ENCODE measurements around the gene ZSCAN22.

The ZSCAN22 gene

DNA sequence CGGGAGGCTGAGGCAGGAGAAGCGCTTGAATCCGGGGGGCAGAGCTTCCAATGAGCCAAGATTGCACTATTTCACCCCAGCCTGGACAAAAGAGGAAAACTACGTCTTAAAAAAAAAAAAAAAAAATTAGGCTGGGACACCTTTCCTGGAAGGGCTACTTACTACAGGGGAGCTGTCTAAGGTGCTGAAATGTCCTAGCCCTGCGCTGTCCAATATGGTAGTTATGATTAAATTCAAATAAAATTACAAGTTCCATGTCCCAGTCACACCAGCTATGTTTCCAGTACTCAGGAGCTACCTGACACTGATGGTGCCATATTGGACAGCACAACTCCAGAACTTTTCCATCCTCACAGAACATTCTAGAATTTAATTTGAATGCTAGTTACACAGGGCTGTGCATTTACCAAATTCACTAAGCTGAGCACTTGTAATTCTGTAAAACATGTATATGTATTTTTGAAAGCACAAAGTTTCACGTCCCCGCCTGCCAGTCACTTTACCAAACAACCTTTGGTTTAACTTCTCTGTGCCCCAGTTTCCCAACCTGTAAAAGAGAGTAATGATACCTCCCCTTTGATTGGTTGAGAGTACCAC, 9.2 kb upstream of the ZSCAN22 start:
- no peaks in the 10 kb centered on the region for H3K9me3 ChIP-seq (ENCODE audit: control insufficient read depth, low read length)
- H3K4me3 ChIP-seq (ENCODE audit: insufficient read depth, low read depth, low read length, poor library complexity, severe bottlenecking): no peak overlapping the region
- no peak for DNase-seq
- H3K36me3 ChIP-seq (ENCODE audit: control insufficient read depth, insufficient read depth, low read length): peaks cover 30% of the 10 kb centered on the region
- H3K4me1 ChIP-seq (ENCODE audit: control insufficient read depth, insufficient read depth, low read length, poor library complexity, severe bottlenecking): no peaks in the 10 kb centered on the region
- H3K27me3 ChIP-seq (replicated peaks; ENCODE audit: control insufficient read depth, insufficient read depth, low read length, poor library complexity, severe bottlenecking): no peaks in the 10 kb centered on the region
- H3K27ac ChIP-seq (ENCODE audit: insufficient read depth, low read length, poor library complexity, severe bottlenecking): no peak overlapping the region

DNA sequence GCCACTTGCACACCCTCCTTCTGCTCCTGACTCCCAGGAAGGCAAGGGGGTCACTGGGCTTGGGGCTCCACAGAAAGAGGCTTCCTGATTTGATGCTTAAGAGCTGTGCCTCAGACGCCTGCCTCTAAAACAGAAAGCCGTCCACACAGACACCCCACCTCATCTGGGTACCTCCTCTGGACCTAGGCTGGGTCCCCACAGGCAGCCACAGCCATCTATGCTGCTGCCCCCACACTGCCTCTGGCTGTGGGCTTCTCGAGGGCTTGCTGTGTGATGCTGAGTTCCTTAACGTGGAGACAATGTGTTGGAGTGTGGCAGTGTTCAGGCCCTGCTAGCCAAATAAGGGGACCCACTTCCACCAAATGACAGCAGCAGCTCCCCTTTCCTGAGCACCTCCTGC, 8.5 kb upstream of the ZSCAN22 start:
- Histone ChIP-seq H3K4me1 (ENCODE audit: control insufficient read depth, insufficient read depth, low read length, poor library complexity, severe bottlenecking) (no peaks in the 10 kb centered on the region), H3K27ac (ENCODE audit: insufficient read depth, low read length, poor library complexity, severe bottlenecking) (no peak overlapping the region), H3K9me3 (ENCODE audit: control insufficient read depth, low read length) (no peaks in the 10 kb centered on the region), H3K4me3 (ENCODE audit: insufficient read depth, low read depth, low read length, poor library complexity, severe bottlenecking) (no peak overlapping the region), H3K36me3 (ENCODE audit: control insufficient read depth, insufficient read depth, low read length) (peaks cover 22% of the 10 kb centered on the region), H3K27me3 (replicated peaks; ENCODE audit: control insufficient read depth, insufficient read depth, low read length, poor library complexity, severe bottlenecking) (no peaks in the 10 kb centered on the region)
- DNase-seq: no peak

GRCh38 chr19:58319241-58319640, 7.6 kb upstream of the ZSCAN22 start:
- DNase-seq: no peak
- Histone ChIP-seq H3K9me3 (ENCODE audit: control insufficient read depth, low read length) (no peaks in the 10 kb centered on the region), H3K4me1 (ENCODE audit: control insufficient read depth, insufficient read depth, low read length, poor library complexity, severe bottlenecking) (no peaks in the 10 kb centered on the region), H3K27ac (ENCODE audit: insufficient read depth, low read length, poor library complexity, severe bottlenecking) (no peak overlapping the region), H3K36me3 (ENCODE audit: control insufficient read depth, insufficient read depth, low read length) (peaks cover 13% of the 10 kb centered on the region), H3K27me3 (replicated peaks; ENCODE audit: control insufficient read depth, insufficient read depth, low read length, poor library complexity, severe bottlenecking) (no peaks in the 10 kb centered on the region), H3K4me3 (ENCODE audit: insufficient read depth, low read depth, low read length, poor library complexity, severe bottlenecking) (no peak overlapping the region)

DNA sequence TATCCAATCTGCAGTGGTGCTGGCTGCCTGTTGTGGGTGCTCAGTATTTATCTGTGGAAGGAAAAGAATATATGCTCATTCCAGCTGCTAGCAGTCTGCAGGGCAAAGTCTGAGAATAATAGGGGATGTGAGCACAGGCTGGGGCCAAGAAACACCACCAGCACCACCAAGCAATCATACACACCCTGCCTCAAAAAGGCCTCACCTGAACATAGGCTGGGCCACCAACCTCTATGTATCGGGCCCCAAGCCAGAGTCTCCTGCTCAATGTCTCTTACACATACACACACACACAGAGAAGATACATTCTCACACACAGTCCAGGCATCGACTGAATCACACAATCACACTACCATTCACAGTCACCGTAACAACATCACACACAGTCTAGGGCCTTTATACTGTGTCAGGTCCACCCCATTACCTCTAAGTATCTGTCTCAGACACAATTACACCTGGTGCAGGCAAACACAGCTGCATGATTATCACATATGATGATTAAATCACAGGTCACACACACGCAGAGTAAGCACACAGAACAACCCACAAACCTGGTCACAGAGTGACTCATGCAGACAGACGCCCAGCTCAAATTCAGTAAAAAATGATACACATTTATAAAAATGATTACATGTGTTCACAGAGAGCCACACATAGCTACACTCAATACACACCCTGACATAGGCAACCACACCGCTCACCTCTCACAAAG, 1.3 kb upstream of the ZSCAN22 start:
- Histone ChIP-seq H3K27me3 (replicated peaks; ENCODE audit: control insufficient read depth, insufficient read depth, low read length, poor library complexity, severe bottlenecking) (no peaks in the 10 kb centered on the region), H3K4me3 (ENCODE audit: insufficient read depth, low read depth, low read length, poor library complexity, severe bottlenecking) (no peak overlapping the region), H3K9me3 (ENCODE audit: control insufficient read depth, low read length) (no peaks in the 10 kb centered on the region), H3K4me1 (ENCODE audit: control insufficient read depth, insufficient read depth, low read length, poor library complexity, severe bottlenecking) (peaks cover 17% of the 10 kb centered on the region), H3K27ac (ENCODE audit: insufficient read depth, low read length, poor library complexity, severe bottlenecking) (no peak overlapping the region), H3K36me3 (ENCODE audit: control insufficient read depth, insufficient read depth, low read length) (no peaks in the 10 kb centered on the region)
- no peak for DNase-seq

DNA sequence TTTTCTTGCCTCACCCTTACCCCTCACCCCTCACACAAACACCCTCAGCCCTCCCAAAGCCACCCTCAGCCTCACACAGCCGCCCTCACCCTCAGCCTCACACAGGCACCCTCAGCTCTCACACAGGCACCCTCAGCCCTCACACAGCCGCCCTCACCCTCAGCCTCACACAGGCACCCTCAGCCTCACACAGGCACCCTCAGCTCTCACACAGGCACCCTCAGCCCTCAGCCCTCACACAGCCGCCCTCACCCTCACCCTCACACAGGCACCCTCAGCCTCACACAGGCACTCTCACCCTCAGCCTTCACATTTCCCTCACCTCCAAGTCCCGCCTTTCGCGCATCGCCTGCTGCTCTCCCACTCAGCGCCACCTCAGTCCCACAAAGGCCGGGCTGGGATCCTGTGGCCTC, 287 bp upstream of the ZSCAN22 start:
- Histone ChIP-seq H3K4me1 (ENCODE audit: control insufficient read depth, insufficient read depth, low read length, poor library complexity, severe bottlenecking) (peaks cover 17% of the 10 kb centered on the region), H3K27me3 (replicated peaks; ENCODE audit: control insufficient read depth, insufficient read depth, low read length, poor library complexity, severe bottlenecking) (no peaks in the 10 kb centered on the region), H3K4me3 (ENCODE audit: insufficient read depth, low read depth, low read length, poor library complexity, severe bottlenecking) (peak overlapping the region; percentile 93), H3K9me3 (ENCODE audit: control insufficient read depth, low read length) (no peaks in the 10 kb centered on the region), H3K27ac (ENCODE audit: insufficient read depth, low read length, poor library complexity, severe bottlenecking) (peak overlapping the region; percentile 65), H3K36me3 (ENCODE audit: control insufficient read depth, insufficient read depth, low read length) (no peaks in the 10 kb centered on the region)
- DNase-seq: no peak

DNA sequence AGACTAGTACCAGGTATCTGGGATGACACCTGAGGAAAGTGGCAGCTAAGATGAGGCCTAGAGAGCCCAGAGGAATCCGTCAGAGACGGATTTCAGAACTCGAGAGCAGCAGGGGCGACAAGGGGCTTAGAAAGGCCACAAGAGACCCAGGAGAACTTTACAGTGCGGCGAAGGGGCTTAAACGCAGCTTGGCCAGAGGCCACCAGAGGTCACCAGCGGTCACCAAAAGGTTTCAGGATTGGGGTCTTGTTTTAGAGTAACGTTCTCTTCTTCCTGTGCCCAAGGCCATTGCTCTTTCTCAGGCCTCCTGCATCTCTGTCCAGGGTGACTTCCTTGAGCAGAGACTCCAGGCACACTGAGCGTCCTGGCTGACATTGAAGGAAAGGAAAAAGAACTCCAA, 2.2 kb downstream of the ZSCAN22 start:
- Histone ChIP-seq H3K9me3 (ENCODE audit: control insufficient read depth, low read length) (no peaks in the 10 kb centered on the region), H3K4me1 (ENCODE audit: control insufficient read depth, insufficient read depth, low read length, poor library complexity, severe bottlenecking) (peaks cover 17% of the 10 kb centered on the region), H3K36me3 (ENCODE audit: control insufficient read depth, insufficient read depth, low read length) (no peaks in the 10 kb centered on the region), H3K4me3 (ENCODE audit: insufficient read depth, low read depth, low read length, poor library complexity, severe bottlenecking) (no peak overlapping the region), H3K27me3 (replicated peaks; ENCODE audit: control insufficient read depth, insufficient read depth, low read length, poor library complexity, severe bottlenecking) (no peaks in the 10 kb centered on the region), H3K27ac (ENCODE audit: insufficient read depth, low read length, poor library complexity, severe bottlenecking) (no peak overlapping the region)
- DNase-seq: no peak

GRCh38 chr19:58330458-58330857, 3.7 kb downstream of the ZSCAN22 start:
- DNase-seq: no peak
- no peaks in the 10 kb centered on the region for H3K9me3 ChIP-seq (ENCODE audit: control insufficient read depth, low read length)
- peaks cover 7% of the 10 kb centered on the region for H3K36me3 ChIP-seq (ENCODE audit: control insufficient read depth, insufficient read depth, low read length)
- no peak overlapping the region for H3K27ac ChIP-seq (ENCODE audit: insufficient read depth, low read length, poor library complexity, severe bottlenecking)
- no peaks in the 10 kb centered on the region for H3K27me3 ChIP-seq (replicated peaks; ENCODE audit: control insufficient read depth, insufficient read depth, low read length, poor library complexity, severe bottlenecking)
- H3K4me3 ChIP-seq (ENCODE audit: insufficient read depth, low read depth, low read length, poor library complexity, severe bottlenecking): no peak overlapping the region
- peaks cover 17% of the 10 kb centered on the region for H3K4me1 ChIP-seq (ENCODE audit: control insufficient read depth, insufficient read depth, low read length, poor library complexity, severe bottlenecking)

DNA sequence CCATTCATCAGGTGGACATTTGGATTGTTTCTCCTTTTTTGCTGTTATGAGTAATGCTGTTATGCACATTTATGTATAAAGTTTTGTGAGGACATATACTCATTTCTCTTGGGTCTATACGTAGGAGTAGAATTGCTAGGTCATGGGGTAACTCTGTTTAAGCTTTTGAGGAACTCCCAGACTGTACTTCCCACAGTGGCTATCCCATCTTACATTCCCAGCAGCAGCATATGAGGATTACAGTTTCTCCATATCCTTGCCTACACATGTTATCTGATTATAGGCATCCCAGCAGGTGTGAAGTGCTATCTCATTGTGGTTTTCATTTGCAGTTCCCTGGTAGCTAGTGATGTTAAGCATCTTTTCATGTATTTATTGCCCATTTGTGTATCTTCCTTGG, 5.9 kb downstream of the ZSCAN22 start:
- H3K27ac ChIP-seq (ENCODE audit: insufficient read depth, low read length, poor library complexity, severe bottlenecking): no peak overlapping the region
- DNase-seq: no peak
- peaks cover 1% of the 10 kb centered on the region for H3K4me1 ChIP-seq (ENCODE audit: control insufficient read depth, insufficient read depth, low read length, poor library complexity, severe bottlenecking)
- H3K36me3 ChIP-seq (ENCODE audit: control insufficient read depth, insufficient read depth, low read length): peaks cover 12% of the 10 kb centered on the region
- H3K4me3 ChIP-seq (ENCODE audit: insufficient read depth, low read depth, low read length, poor library complexity, severe bottlenecking): no peak overlapping the region
- no peaks in the 10 kb centered on the region for H3K27me3 ChIP-seq (replicated peaks; ENCODE audit: control insufficient read depth, insufficient read depth, low read length, poor library complexity, severe bottlenecking)
- no peaks in the 10 kb centered on the region for H3K9me3 ChIP-seq (ENCODE audit: control insufficient read depth, low read length)

- H3K9me3 ChIP-seq (ENCODE audit: control insufficient read depth, low read length): no peaks in the 10 kb centered on the region
- H3K27ac ChIP-seq (ENCODE audit: insufficient read depth, low read length, poor library complexity, severe bottlenecking): no peak overlapping the region
- DNase-seq: no peak
- no peaks in the 10 kb centered on the region for H3K4me1 ChIP-seq (ENCODE audit: control insufficient read depth, insufficient read depth, low read length, poor library complexity, severe bottlenecking)
- no peak overlapping the region for H3K4me3 ChIP-seq (ENCODE audit: insufficient read depth, low read depth, low read length, poor library complexity, severe bottlenecking)
- H3K36me3 ChIP-seq (ENCODE audit: control insufficient read depth, insufficient read depth, low read length): peaks cover 20% of the 10 kb centered on the region
- H3K27me3 ChIP-seq (replicated peaks; ENCODE audit: control insufficient read depth, insufficient read depth, low read length, poor library complexity, severe bottlenecking): no peaks in the 10 kb centered on the region
These were observed 8.0 kb downstream of the ZSCAN22 start for GRCh38 chr19:58334691-58335249.

- no peak for DNase-seq
- Histone ChIP-seq H3K27ac (ENCODE audit: insufficient read depth, low read length, poor library complexity, severe bottlenecking) (no peak overlapping the region), H3K4me1 (ENCODE audit: control insufficient read depth, insufficient read depth, low read length, poor library complexity, severe bottlenecking) (no peaks in the 10 kb centered on the region), H3K9me3 (ENCODE audit: control insufficient read depth, low read length) (no peaks in the 10 kb centered on the region), H3K4me3 (ENCODE audit: insufficient read depth, low read depth, low read length, poor library complexity, severe bottlenecking) (no peak overlapping the region), H3K27me3 (replicated peaks; ENCODE audit: control insufficient read depth, insufficient read depth, low read length, poor library complexity, severe bottlenecking) (no peaks in the 10 kb centered on the region), H3K36me3 (ENCODE audit: control insufficient read depth, insufficient read depth, low read length) (peaks cover 20% of the 10 kb centered on the region)
These were observed 8.8 kb downstream of the ZSCAN22 start for GRCh38 chr19:58335630-58336029.
